HG03060 (cell line): ENCODE measurements around the gene EDAR.

ENCODE experiments used
- ATAC-seq: cut with Tn5 transposase; IDR thresholded peaks from one replicate; pipeline ENCODE4 v1.9.1; 2021; ENCODE audit warnings: low read depth, moderate number of reproducible peaks; ENCODE audit not compliant: unreplicated experiment

EDAR gene

DNA sequence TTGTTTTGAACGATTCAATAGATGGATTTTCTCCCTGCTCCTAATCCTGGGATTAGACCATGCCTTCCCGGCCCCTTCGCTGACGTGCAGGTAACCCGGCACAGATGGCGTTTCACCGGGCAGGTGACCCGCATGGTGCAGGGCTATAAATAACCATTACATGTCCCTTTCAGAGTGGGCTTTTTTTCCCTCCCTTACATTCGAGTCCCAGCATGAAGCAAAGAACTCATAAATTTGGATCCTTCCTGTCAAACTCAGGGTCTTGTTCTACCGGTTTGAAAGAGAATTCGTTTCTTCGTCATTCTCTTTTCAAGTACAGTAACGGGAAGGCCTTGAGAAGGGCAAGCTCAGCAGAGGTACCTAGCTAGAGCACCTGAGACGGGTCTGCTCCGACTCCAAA is 46.1 kb downstream of the EDAR start:
- no peak for ATAC-seq

DNA sequence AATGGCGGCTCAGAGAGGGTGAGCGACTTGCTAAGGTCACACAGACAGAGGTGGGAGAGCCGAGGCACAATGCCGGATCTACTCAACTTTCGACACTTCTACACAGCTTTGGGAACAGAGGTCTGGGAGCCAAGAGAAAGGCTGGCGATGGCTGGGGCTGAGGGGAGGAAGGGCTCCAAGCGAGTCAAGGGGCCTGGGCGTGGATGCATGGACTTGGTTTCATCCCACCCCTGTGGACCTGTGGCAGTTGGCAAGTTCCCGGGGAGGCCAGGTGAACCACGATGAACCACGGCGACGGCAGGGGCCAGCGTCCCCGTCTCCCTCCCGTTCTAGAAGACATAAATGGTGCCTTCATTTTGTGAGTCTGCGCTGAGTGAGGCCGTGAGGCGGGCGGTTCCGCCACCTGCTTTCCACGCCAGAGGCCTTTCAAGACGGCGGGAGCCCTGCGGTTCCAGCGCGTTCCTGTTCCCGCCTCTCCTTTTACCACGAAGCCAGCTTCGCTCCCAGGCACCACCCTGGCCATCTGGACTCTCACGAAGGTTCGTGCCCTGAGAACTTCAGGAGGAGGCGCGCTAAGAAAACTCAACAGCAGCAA is 46.7 kb downstream of the EDAR start:
- no peak for ATAC-seq

DNA sequence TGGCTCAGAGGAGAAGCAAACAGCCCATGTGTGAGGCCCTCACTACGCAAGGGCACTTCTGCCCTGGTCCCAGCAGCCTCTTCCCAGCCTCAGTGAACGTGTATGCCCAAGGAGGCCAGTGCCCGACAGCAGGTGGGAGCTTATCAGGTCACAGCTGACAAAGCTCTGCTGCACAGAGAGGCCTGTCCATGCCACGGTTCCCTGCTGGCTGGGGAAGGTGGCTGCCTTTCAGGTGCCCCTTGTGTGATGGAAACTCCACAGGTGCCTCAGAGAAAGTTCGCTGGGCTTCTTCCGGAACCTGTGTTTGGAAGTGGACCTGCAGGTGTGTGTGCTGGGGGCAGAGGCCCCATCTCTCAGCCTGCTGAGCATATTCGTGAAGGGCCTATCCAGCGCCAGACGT is 47.3 kb downstream of the EDAR start:
- no peak for ATAC-seq

DNA sequence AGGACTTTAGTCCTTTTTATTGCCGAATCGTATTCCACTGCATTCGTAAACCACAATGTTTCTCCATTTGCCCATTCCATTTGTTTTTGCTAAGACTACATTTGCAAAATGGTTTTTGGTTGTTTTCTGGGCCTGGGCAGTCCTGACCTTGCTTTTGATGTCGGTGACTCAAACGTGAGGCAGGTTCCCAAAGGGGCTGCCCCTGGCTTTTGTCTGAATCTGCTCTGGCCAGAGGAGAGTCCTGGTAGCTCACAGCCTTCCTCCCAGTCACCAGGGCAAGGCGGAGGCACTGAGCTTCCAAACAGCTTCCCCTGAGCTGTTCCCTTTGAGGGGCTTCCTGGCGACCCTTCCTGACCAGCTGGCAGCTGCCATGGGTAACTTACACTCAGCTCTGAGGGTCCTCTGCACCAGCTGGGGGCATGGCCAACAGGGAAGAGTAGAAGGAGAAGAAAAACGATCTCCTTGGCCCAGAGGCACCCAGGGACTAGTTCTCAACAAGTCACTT is 47.8 kb downstream of the EDAR start:
- no peak for ATAC-seq

DNA sequence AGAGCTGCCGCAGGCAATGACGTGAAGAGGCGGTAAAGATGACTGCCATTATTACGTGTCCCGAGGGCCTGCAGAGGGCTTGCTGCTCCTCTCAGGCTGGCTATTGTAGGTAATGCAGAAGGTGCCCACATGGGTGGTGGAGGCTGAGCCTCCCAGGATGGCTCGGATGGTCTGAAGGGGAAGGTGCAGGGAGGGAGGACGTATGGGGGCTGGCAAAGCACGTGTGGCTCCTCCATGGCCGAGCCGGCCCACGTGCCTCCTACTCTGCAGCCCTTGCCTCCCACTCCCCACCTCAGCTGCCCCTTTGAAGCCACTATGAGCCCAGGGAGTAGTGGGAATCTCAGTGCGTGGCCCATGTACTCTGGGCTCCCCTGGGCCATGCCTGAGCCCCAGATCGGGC is 48.9 kb downstream of the EDAR start:
- no peak for ATAC-seq

DNA sequence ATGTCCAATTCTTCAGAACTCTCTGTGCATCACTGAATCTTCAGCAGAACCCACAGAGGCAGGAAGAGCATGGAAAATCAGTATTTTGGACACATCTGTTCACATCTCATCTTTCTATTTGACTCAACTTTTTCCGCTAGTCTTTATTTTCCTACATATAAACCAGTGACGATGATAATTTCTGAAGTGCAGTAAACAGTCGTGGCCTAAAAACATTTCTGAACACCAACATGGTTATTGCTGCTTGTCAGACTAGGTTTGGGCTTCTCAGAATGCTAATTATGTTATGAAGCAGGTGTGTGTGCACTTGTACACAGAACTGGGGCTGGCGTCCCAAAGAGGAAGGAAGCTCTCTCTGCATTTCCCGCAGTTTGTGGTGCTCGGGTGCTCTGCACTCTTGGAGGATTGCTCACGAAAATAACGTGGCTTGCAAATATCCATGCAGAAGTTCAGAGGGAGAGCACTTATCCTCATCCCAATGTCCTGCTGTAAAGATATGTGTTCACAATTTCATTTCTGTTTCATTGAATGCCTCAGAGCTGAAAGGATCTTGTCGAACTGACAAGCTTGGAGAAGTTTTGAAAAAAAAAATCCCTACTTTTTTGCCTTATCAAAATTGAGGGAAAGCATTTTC is 50.8 kb downstream of the EDAR start:
- no peak for ATAC-seq

DNA sequence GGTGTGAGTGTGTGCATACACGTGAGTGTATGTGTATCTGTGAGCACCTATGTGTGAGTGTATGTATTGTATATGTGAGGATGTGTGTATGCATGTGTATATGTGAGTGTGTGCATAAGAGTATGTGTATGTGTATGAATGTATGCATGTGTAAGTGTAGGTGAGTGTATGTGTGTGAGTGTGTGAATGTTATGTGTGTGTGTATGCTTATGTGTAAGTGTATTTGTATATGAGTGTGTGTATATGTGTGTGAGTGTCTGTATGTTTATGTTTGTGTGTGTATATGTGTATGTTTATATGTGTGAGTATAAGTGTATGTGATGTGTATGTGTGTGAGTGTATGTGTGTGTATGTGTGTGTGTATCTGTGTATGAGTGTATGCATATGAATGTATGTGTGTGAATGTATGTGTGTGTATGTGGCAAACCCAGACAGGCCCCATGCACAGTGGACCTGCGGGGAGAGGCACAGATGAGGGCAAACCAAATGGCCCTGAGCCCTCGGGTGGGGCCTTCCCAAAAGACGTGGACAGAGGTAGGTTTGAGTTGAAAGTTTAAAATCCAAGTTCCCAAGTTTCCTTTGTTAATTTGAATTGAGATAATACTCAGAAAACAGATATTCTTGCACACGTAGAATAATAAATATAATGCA is 51.5 kb downstream of the EDAR start:
- ATAC-seq, result no peak

DNA sequence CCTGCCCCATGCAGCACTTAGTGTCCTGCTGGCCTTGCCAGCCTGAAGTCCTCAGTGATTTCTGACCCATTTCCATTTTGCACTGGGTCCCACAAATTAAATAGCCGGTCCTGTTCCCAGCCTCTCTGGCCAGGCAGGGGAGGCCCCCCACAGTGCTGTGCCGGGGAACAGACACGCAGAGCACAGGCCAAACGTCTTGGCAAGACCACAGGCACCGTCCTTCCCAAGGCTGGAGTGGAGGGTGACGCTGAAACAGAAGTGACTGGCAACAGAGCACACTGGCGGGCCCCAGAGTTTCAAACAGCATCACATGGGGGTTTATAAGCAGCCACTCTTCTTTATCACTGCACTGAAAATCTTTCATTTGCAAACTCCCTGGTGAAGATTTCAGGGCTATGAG is 52.2 kb downstream of the EDAR start:
- ATAC-seq, result no peak

DNA sequence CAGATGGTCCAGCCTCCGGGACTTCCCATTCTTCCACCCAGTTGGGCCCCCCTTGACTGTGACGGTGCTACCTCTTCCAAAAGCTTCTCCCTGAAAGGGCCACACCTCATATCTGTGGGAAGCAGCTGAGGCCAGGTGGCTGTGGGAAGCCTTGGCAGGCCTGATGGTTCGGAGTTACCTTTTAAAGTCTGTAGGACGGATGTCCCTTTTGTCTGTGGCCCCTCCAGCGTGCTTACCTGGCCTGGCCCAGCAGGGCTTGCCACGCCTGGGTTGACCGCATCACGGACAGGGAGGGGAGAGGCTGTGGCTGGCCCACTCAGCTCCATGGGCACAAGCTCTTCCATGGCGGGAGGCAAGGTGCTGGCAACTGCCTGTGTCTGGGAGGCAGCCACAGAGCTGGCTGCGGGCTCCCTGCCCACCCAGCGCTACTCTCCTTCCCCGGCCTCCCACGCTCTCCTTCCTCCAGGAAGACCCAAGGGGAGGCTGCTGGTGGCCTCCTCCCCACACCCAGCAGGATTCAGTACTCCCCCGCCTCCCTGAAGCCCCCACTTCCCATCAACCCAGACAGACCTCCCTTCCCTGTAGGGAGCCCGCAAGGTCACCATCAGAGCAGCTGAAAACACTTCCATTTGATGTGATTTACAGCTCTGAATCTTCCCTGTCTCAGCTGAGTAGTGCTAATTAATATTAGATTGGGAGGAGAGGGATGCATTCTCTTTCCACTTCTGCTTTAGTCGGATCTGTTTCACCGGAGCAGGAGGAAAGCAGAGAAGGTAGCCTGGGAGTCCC is 52.8 kb downstream of the EDAR start:
- ATAC-seq, result no peak

DNA sequence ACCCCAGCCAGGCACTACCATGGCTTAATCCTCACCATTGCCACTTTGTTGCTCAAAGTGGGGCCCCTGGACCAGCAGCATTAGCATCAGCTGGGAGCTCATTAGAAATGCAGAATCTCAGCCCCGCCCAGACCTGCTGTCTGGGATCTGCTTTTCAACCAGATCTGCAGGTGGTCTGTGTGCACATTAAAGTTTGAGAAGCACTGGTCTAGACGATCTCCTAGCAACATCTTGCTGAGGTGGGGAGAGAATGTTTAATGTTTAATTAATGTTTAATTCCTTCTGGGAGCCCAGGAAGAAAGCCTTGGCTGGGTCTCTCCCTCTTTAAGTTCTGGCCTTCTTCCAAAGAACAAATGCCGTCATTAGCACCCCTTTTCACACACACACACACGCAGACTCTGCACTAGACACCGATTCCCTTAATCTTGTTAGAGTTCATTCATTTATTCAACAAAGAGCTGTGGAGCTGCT is 53.7 kb downstream of the EDAR start:
- no peak for ATAC-seq

DNA sequence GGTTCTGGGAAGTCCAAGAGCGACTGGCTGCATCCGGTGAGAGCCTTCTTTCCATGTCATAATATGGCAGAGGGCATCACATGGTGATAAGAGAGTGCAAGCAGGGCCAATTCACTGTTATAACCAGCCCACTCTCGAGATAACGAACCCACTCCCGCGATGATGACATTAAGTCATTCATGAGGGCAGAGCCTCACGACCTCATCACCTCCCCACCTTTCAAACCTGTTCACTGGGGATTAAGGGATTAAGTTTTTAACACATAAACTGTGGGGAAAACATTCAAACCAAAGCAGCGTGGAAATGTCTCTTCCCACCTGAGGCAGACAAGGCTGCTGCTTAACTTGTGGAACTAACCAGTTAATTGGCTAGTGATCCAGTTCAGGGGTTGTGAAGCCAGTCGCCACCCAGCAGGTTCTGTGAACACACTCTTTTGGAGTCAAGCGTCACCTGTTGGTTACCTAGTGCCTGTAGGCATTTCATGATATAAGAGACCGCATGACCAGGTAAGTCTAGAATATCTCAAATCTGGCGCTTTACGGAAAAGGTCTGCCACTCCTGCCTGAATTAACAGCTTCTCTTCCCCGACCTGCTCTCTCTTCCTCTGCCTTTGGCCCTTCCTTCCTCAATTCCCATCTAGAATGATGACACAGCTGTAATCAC is 54.3 kb downstream of the EDAR start:
- no peak for ATAC-seq

DNA sequence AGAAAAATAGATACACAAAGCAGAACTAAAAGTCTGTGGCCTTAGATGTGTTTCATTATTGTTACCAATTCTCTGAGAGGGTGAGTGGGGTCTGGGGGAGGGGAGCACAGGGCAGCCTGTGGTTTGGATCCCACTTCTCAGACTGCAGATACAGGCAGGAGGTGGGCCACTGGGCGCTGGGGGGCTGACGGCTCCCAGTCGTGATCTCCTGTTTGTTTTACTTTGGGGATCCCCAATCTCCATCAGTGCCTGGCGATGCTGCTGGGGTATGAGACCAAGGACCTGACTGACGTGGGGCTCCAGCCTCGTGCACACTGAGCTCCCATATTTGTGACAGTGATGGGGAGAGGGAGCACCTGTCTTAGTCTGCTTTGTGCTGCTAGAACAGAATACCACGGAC is 54.9 kb downstream of the EDAR start:
- no peak for ATAC-seq

DNA sequence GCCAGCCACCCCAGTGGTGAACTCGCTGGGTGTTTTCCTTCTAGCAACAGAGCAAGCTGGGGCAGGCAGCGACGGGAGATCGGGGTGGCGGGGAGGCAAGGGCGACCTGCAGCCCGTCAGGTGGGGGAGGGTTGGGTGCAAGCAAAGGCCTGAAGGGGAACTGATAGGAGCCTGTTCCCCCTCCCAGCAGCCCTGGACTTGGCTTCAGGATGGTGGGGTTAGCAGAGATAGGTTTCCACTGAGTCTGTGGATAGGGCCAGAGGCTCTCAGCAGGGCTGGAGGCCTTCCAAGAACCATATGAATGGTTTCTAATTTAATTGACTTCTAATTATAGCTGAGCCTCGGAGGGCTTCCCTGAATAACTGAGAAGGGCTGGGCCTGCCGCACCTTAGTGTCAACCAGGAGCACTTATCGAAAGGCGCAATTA is 55.3 kb downstream of the EDAR start:
- ATAC-seq, result no peak

DNA sequence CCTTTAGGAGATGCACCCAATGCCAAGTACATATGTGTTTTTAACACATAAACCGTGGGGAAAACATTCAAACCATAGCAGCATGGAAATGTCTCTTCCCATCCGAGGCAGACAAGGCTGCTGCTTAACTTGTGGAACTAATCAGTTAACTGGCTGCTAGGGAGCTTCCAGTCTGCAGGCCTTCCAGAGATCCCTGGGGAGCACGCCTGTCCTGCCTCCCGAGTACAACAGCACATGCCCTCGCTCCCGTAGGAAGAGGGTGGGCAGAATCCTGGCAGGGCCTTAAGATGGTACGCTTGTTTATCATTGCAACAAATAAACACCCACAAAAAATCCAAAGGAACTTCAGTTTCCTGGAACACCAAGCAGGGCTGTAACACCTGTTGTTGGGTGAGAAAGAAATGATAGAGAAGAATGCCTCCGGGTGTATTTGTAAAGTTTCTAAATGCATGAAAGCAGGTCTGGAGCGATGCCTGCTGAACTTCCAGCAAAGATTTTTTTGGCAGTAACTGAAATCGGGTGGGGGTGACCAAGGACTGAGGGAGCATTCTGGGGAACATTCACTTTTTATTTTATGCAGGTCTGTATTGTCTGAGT is 56.2 kb downstream of the EDAR start:
- ATAC-seq, result no peak

DNA sequence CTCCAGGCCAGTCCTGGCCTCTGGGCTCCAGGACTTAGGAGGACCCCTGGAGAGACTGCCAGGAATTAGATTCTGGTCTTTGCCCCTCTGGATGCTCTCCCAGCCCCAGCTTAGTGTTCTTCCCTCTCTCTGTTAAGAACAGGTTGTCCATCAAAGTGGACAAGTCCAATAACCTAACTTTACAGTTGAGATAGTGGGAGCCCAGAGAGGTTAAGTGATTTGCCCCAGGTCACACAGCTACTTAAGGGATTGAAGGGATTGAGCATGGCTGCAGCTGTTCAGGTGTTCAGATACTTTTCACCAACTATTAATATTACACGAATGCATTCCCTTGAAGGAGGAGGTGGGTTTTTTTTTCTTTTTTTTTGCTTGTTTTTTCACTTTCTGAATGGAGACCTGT is 57.6 kb downstream of the EDAR start:
- no peak for ATAC-seq

DNA sequence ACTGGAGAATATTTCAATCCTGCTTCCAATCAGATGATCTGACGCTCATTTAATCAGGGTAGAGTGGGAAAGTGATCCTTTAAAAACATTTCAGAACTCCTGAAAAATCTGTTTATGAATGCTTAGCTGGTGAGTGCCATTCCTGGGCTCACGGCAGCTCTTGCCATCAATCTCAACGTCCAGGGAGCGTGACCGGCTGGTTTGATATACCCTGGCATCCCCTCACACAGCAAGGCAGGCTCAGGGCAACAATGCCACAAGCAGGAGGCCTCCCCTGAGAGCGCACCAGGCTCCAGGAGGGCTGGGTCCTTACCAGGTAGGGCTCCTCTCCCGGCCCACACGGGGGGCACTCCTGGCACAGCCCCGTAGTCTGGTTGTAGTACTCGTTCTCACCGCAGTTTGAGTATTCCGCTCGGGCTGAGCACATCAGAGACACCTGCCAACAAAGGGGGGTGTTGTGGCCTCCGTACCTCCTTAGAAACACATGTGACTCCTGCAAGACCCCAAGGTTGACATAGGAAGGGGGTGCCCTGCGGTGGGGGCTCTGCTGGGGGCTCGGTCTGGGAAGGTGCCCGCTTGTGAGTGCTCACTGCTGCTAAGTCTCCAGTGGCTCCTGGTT is 59.1 kb downstream of the EDAR start:
- ATAC-seq, result no peak

DNA sequence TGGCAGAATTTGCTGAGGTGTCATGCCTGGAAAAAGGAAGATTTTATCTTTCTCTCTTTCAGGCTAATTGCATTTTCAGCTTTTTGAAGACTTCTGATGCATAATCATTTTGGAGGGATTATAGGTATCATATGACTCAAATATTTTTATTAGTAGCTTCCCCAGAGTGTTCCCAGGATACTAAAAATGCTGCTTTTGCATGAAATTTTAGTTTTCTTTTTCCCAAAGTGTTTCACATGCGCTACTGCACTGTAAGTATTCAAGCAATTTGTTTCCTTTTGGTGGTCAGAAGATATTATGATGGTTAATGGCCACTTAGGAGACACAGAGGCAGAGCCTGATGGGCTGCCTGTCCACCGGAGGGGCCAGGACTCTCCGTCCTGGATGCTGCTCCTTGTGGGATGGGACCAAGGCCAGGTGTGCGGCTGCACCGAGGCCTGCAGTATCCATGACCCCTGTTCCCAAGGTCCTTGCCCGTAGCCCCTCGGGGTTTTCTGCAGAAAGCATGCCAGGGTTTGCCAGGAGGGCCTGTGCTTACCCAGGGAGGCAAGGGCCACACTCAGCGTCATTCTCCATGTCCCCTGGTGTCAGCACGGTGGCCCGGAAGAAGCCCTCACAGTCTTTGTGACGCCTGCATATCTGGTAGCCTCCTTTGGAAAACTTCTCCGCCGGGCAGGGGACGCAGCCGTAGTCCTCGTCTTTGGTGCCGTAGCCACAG is 60.2 kb downstream of the EDAR start:
- ATAC-seq, result no peak

DNA sequence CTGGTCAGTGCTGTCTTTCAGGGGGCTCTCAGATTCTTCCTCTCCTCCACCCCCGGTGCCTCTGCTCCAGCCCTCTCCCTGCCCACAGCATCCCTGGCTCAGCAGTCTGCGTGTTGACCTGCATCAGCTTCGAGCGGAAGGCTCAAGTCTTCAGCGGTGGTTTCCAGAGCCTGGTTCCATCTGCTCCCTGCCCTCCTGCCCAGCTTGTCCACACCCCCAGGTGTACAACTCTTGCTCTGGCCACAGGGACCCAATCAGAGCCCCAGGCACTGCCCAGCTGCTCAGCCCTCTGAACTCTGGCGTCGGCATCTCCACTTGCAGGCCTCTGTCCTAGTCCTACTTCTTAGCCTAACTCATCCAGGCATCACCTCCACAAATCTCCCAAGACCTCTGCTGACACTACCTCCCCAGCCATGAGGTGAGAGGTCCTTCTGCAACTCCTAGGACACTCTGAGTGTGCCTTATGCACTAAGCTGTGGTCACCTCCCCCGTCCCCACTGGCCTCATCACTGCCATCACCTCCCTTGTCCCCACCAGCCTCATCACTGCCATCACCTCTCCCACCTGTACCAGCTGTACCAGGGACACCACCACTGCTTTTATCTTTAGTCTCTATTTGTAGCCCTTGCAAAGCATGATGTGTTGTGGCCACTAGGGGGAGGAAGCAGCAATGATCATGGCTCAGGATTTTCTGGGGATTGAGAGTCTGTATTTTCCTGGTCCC is 60.9 kb downstream of the EDAR start:
- no peak for ATAC-seq

DNA sequence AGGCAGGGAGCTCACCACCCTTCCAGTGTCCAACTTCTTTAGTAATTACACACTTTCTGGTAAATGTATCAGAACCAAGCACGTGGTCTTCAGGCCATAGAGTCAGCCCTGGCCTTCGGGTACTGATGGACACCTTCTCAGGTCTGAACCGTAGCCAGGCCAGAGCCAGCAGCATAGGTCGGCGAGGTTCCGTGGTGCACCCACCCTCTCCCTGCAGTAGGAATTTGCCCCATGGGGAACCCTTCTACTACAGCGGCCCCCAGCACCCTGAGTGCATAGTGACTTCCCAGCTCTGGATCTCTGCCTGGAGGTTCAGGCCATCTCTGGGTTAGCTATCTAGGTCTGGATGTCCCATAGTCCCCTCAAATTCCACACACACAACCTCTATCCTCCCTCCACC is 61.6 kb downstream of the EDAR start:
- no peak for ATAC-seq
